ENCODE measurements around the gene CORIN.

CORIN gene

GRCh38 chr4:47590325-47590724, 247.5 kb downstream of the CORIN start:
- no peak overlapping the region for H3K4me3 ChIP-seq (ENCODE audit: low read length)
- no peak overlapping the region for H3K9ac ChIP-seq (ENCODE audit: low read depth, low read length)
- no peak overlapping the region for H3K4me2 ChIP-seq (ENCODE audit: low read length)
- peaks cover 74% of the 10 kb centered on the region for H3K36me3 ChIP-seq (ENCODE audit: insufficient read depth, low read length)
- no peaks in the 10 kb centered on the region for H3K4me1 ChIP-seq (ENCODE audit: control insufficient read depth, insufficient read depth, low read length)
- no peaks in the 10 kb centered on the region for H3K27me3 ChIP-seq (ENCODE audit: control insufficient read depth, insufficient read depth, low read length)
- H3K9me3 ChIP-seq (replicated peaks; ENCODE audit: low read length) = no peaks in the 10 kb centered on the region

- peak overlapping the region; percentile 82 for H3K9ac ChIP-seq (ENCODE audit: low read depth, low read length)
- H3K4me2 ChIP-seq (ENCODE audit: low read length) = peak overlapping the region; percentile 3
- H3K36me3 ChIP-seq (ENCODE audit: insufficient read depth, low read length) = peaks cover 60% of the 10 kb centered on the region
- peaks cover 27% of the 10 kb centered on the region for H3K4me1 ChIP-seq (ENCODE audit: control insufficient read depth, insufficient read depth, low read length)
- H3K4me3 ChIP-seq (ENCODE audit: low read length) = no peak overlapping the region
- no peaks in the 10 kb centered on the region for H3K9me3 ChIP-seq (replicated peaks; ENCODE audit: low read length)
- H3K27me3 ChIP-seq (ENCODE audit: control insufficient read depth, insufficient read depth, low read length) = no peaks in the 10 kb centered on the region
Measured at GRCh38 chr4:47579235-47579634, 258.6 kb downstream of the CORIN start.

GRCh38 chr4:47577779-47578553, 259.9 kb downstream of the CORIN start:
- Histone ChIP-seq H3K9ac (ENCODE audit: low read depth, low read length) (peak overlapping the region; percentile 82), H3K4me2 (ENCODE audit: low read length) (peak overlapping the region; percentile 50), H3K27me3 (ENCODE audit: control insufficient read depth, insufficient read depth, low read length) (no peaks in the 10 kb centered on the region), H3K4me3 (ENCODE audit: low read length) (no peak overlapping the region), H3K36me3 (ENCODE audit: insufficient read depth, low read length) (peaks cover 64% of the 10 kb centered on the region), H3K9me3 (replicated peaks; ENCODE audit: low read length) (no peaks in the 10 kb centered on the region), H3K4me1 (ENCODE audit: control insufficient read depth, insufficient read depth, low read length) (peaks cover 27% of the 10 kb centered on the region)

- peaks cover 69% of the 10 kb centered on the region for H3K36me3 ChIP-seq (ENCODE audit: insufficient read depth, low read length)
Measured at GRCh38 chr4:47572981-47573380, 264.9 kb downstream of the CORIN start.

GRCh38 chr4:47570816-47571215, 267.1 kb downstream of the CORIN start:
- no peaks in the 10 kb centered on the region for H3K9me3 ChIP-seq (replicated peaks; ENCODE audit: low read length)
- H3K27me3 ChIP-seq (ENCODE audit: control insufficient read depth, insufficient read depth, low read length) = no peaks in the 10 kb centered on the region
- H3K4me3 ChIP-seq (ENCODE audit: low read length) = no peak overlapping the region
- no peaks in the 10 kb centered on the region for H3K4me1 ChIP-seq (ENCODE audit: control insufficient read depth, insufficient read depth, low read length)
- no peak overlapping the region for H3K4me2 ChIP-seq (ENCODE audit: low read length)
- H3K36me3 ChIP-seq (ENCODE audit: insufficient read depth, low read length) = peaks cover 64% of the 10 kb centered on the region
- no peak overlapping the region for H3K9ac ChIP-seq (ENCODE audit: low read depth, low read length)

More at GRCh38 chr4:47572981-47573380, 264.9 kb downstream of the CORIN start:
- Histone ChIP-seq H3K4me1 (ENCODE audit: control insufficient read depth, insufficient read depth, low read length) (peaks cover 12% of the 10 kb centered on the region), H3K9me3 (replicated peaks; ENCODE audit: low read length) (no peaks in the 10 kb centered on the region), H3K4me2 (ENCODE audit: low read length) (no peak overlapping the region), H3K9ac (ENCODE audit: low read depth, low read length) (no peak overlapping the region), H3K4me3 (ENCODE audit: low read length) (no peak overlapping the region), H3K27me3 (ENCODE audit: control insufficient read depth, insufficient read depth, low read length) (no peaks in the 10 kb centered on the region)

- H3K9me3 ChIP-seq (replicated peaks; ENCODE audit: low read length) = no peaks in the 10 kb centered on the region
- no peaks in the 10 kb centered on the region for H3K27me3 ChIP-seq (ENCODE audit: control insufficient read depth, insufficient read depth, low read length)
- no peak overlapping the region for H3K4me2 ChIP-seq (ENCODE audit: low read length)
- H3K36me3 ChIP-seq (ENCODE audit: insufficient read depth, low read length) = peaks cover 48% of the 10 kb centered on the region
- H3K9ac ChIP-seq (ENCODE audit: low read depth, low read length) = no peak overlapping the region
- H3K4me1 ChIP-seq (ENCODE audit: control insufficient read depth, insufficient read depth, low read length) = peaks cover 4% of the 10 kb centered on the region
- H3K4me3 ChIP-seq (ENCODE audit: low read length) = no peak overlapping the region
Measured at GRCh38 chr4:47567511-47567910, 270.4 kb downstream of the CORIN start.

GRCh38 chr4:47566969-47567368, 270.9 kb downstream of the CORIN start:
- no peak overlapping the region for H3K9ac ChIP-seq (ENCODE audit: low read depth, low read length)
- no peaks in the 10 kb centered on the region for H3K27me3 ChIP-seq (ENCODE audit: control insufficient read depth, insufficient read depth, low read length)
- no peaks in the 10 kb centered on the region for H3K9me3 ChIP-seq (replicated peaks; ENCODE audit: low read length)
- H3K4me1 ChIP-seq (ENCODE audit: control insufficient read depth, insufficient read depth, low read length) = peaks cover 4% of the 10 kb centered on the region
- H3K4me2 ChIP-seq (ENCODE audit: low read length) = no peak overlapping the region
- peaks cover 47% of the 10 kb centered on the region for H3K36me3 ChIP-seq (ENCODE audit: insufficient read depth, low read length)
- no peak overlapping the region for H3K4me3 ChIP-seq (ENCODE audit: low read length)

- Histone ChIP-seq H3K27me3 (ENCODE audit: control insufficient read depth, insufficient read depth, low read length) (no peaks in the 10 kb centered on the region), H3K9me3 (replicated peaks; ENCODE audit: low read length) (no peaks in the 10 kb centered on the region), H3K4me3 (ENCODE audit: low read length) (no peak overlapping the region), H3K4me2 (ENCODE audit: low read length) (no peak overlapping the region), H3K4me1 (ENCODE audit: control insufficient read depth, insufficient read depth, low read length) (peaks cover 4% of the 10 kb centered on the region), H3K9ac (ENCODE audit: low read depth, low read length) (no peak overlapping the region), H3K36me3 (ENCODE audit: insufficient read depth, low read length) (peaks cover 46% of the 10 kb centered on the region)
Measured at GRCh38 chr4:47566566-47566965, 271.3 kb downstream of the CORIN start.

GRCh38 chr4:47562297-47562696, 275.6 kb downstream of the CORIN start:
- H3K36me3 ChIP-seq (ENCODE audit: insufficient read depth, low read length) = peaks cover 48% of the 10 kb centered on the region
- no peaks in the 10 kb centered on the region for H3K9me3 ChIP-seq (replicated peaks; ENCODE audit: low read length)
- no peak overlapping the region for H3K9ac ChIP-seq (ENCODE audit: low read depth, low read length)
- no peaks in the 10 kb centered on the region for H3K27me3 ChIP-seq (ENCODE audit: control insufficient read depth, insufficient read depth, low read length)
- H3K4me1 ChIP-seq (ENCODE audit: control insufficient read depth, insufficient read depth, low read length) = peaks cover 4% of the 10 kb centered on the region
- H3K4me2 ChIP-seq (ENCODE audit: low read length) = no peak overlapping the region
- no peak overlapping the region for H3K4me3 ChIP-seq (ENCODE audit: low read length)

GRCh38 chr4:47561331-47561730, 276.5 kb downstream of the CORIN start:
- no peaks in the 10 kb centered on the region for H3K27me3 ChIP-seq (ENCODE audit: control insufficient read depth, insufficient read depth, low read length)
- no peak overlapping the region for H3K4me2 ChIP-seq (ENCODE audit: low read length)
- peaks cover 4% of the 10 kb centered on the region for H3K4me1 ChIP-seq (ENCODE audit: control insufficient read depth, insufficient read depth, low read length)
- H3K4me3 ChIP-seq (ENCODE audit: low read length) = no peak overlapping the region
- peaks cover 44% of the 10 kb centered on the region for H3K36me3 ChIP-seq (ENCODE audit: insufficient read depth, low read length)
- H3K9ac ChIP-seq (ENCODE audit: low read depth, low read length) = no peak overlapping the region
- H3K9me3 ChIP-seq (replicated peaks; ENCODE audit: low read length) = no peaks in the 10 kb centered on the region

GRCh38 chr4:47560682-47561081, 277.2 kb downstream of the CORIN start:
- H3K4me2 ChIP-seq (ENCODE audit: low read length) = no peak overlapping the region
- no peaks in the 10 kb centered on the region for H3K9me3 ChIP-seq (replicated peaks; ENCODE audit: low read length)
- H3K4me3 ChIP-seq (ENCODE audit: low read length) = no peak overlapping the region
- no peak overlapping the region for H3K9ac ChIP-seq (ENCODE audit: low read depth, low read length)
- H3K36me3 ChIP-seq (ENCODE audit: insufficient read depth, low read length) = peaks cover 40% of the 10 kb centered on the region
- H3K4me1 ChIP-seq (ENCODE audit: control insufficient read depth, insufficient read depth, low read length) = peaks cover 4% of the 10 kb centered on the region
- no peaks in the 10 kb centered on the region for H3K27me3 ChIP-seq (ENCODE audit: control insufficient read depth, insufficient read depth, low read length)

GRCh38 chr4:47557255-47557654, 280.6 kb downstream of the CORIN start:
- Histone ChIP-seq H3K4me3 (ENCODE audit: low read length) (no peak overlapping the region), H3K27me3 (ENCODE audit: control insufficient read depth, insufficient read depth, low read length) (no peaks in the 10 kb centered on the region), H3K9me3 (replicated peaks; ENCODE audit: low read length) (no peaks in the 10 kb centered on the region), H3K4me2 (ENCODE audit: low read length) (no peak overlapping the region), H3K4me1 (ENCODE audit: control insufficient read depth, insufficient read depth, low read length) (no peaks in the 10 kb centered on the region), H3K9ac (ENCODE audit: low read depth, low read length) (no peak overlapping the region), H3K36me3 (ENCODE audit: insufficient read depth, low read length) (peaks cover 56% of the 10 kb centered on the region)
